ENCODE results near the gene BIRC2. TPM values are rescaled to one million over a fixed set of nuclear protein-coding genes. Genes with fewer than 3 reads are reported as not detected.

BIRC2 gene
- total RNA-seq, 1 experiment from 2014 or later: 28.2 TPM

DNA sequence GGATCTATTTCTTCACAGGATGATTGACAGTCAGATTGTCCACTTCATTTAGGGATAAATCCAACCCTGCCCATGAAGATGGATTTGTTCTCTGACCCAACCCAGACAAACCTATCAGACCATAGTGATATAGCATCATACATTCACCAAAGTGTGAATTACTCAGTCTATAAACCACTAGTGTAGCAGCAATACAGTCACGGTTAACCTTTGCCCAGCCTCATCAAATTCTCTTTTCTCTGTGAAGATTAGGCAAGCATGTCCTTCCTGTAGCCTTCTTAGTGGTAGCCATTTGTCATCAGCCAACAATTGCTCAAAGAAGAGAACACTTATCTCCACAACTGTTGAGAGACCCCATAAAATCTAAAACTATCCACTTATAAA, 14.4 kb upstream of the BIRC2 start:
- no peak overlapping the region for H3K4me3 Mint-ChIP-seq
- Histone ChIP-seq H3K27me3 (ENCODE audit: insufficient read depth, low read length) (no peaks in the 10 kb centered on the region), H3K79me2 (ENCODE audit: insufficient read depth, low read length) (no peaks in the 10 kb centered on the region), H2BK20ac (ENCODE audit: low read depth, low read length, poor library complexity, severe bottlenecking) (no peak overlapping the region), H2BK12ac (ENCODE audit: insufficient read length, low read depth, low read length) (no peak overlapping the region), H3K14ac (ENCODE audit: insufficient read depth, low read length) (no peak overlapping the region), H3K27ac (ENCODE audit: insufficient read length, low read depth, low read length) (no peak overlapping the region), H4K91ac (ENCODE audit: insufficient read length, low read depth, low read length) (no peak overlapping the region), H3K4me2 (ENCODE audit: insufficient read depth, insufficient read length, low read length) (no peak overlapping the region), H2BK15ac (ENCODE audit: low read depth, low read length) (no peak overlapping the region), H3K56ac (ENCODE audit: insufficient read length, low read depth, low read length) (no peak overlapping the region), H3K9ac (ENCODE audit: extremely low read depth, insufficient read length, low read length) (no peak overlapping the region), H3K9me3 (ENCODE audit: control insufficient read depth, low read depth, low read length) (no peaks in the 10 kb centered on the region), H4K20me1 (ENCODE audit: control insufficient read depth, insufficient read depth, insufficient read length) (no peaks in the 10 kb centered on the region), H3K79me1 (ENCODE audit: insufficient read depth, low read depth, low read length, poor library complexity, severe bottlenecking) (no peaks in the 10 kb centered on the region), H3K23me2 (ENCODE audit: insufficient read length, low read depth, low read length, poor library complexity, severe bottlenecking) (no peaks in the 10 kb centered on the region), H3K18ac (ENCODE audit: insufficient read length, low read depth, low read length) (no peak overlapping the region), H4K8ac (replicated peaks; ENCODE audit: insufficient read length, low read depth, low read length) (no peak overlapping the region), H2AK5ac (ENCODE audit: insufficient read length, low read length) (no peak overlapping the region), H2AFZ (ENCODE audit: low read length) (no peak overlapping the region), H2BK120ac (ENCODE audit: low read depth, low read length, poor library complexity, severe bottlenecking) (no peak overlapping the region), H2BK5ac (ENCODE audit: insufficient read length, low read length) (no peak overlapping the region), H3K4me1 (ENCODE audit: insufficient read depth, low read length) (no peaks in the 10 kb centered on the region), H3K23ac (ENCODE audit: insufficient read length, low read depth, low read length) (no peak overlapping the region), H3K4ac (ENCODE audit: low read depth, low read length) (no peak overlapping the region), H4K5ac (ENCODE audit: insufficient read length, low read depth, low read length) (no peak overlapping the region), H3T11ph (ENCODE audit: low read length) (no peak overlapping the region)
- H3K36me3 Mint-ChIP-seq (ENCODE audit: insufficient read depth in 1 of 3, low read depth in 3 of 3): no peaks in the 10 kb centered on the region
- no peaks in the 10 kb centered on the region for H3K9me3 Mint-ChIP-seq
- H3K27ac Mint-ChIP-seq: no peak overlapping the region
- no peak for DNase-seq
- no CpG with 5 or more reads among the region's 1 CpG for WGBS (ENCODE audit: extremely low coverage, insufficient read length, low lambda C conversion rate)
- no peaks in the 10 kb centered on the region for H3K4me1 Mint-ChIP-seq
- TF ChIP-seq, protein P1, sequence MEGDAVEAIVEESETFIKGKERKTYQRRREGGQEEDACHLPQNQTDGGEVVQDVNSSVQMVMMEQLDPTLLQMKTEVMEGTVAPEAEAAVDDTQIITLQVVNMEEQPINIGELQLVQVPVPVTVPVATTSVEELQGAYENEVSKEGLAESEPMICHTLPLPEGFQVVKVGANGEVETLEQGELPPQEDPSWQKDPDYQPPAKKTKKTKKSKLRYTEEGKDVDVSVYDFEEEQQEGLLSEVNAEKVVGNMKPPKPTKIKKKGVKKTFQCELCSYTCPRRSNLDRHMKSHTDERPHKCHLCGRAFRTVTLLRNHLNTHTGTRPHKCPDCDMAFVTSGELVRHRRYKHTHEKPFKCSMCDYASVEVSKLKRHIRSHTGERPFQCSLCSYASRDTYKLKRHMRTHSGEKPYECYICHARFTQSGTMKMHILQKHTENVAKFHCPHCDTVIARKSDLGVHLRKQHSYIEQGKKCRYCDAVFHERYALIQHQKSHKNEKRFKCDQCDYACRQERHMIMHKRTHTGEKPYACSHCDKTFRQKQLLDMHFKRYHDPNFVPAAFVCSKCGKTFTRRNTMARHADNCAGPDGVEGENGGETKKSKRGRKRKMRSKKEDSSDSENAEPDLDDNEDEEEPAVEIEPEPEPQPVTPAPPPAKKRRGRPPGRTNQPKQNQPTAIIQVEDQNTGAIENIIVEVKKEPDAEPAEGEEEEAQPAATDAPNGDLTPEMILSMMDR (conservative IDR thresholded peaks at IDR 0.05): no peak
- H3K27me3 Mint-ChIP-seq (ENCODE audit: low read depth): no peaks in the 10 kb centered on the region
